ENCODE data around the gene PDCL2. TPM values are rescaled to one million over a fixed set of nuclear protein-coding genes. Genes with fewer than 3 reads are reported as not detected.
"Not testable (repeated sequence)": the region's sequence is repeated elsewhere in the genome, so short reads cannot be mapped to it uniquely, and the experiment has no call there.

Gene PDCL2
- total RNA-seq, 1 donor from 2014 or later = not detected

DNA sequence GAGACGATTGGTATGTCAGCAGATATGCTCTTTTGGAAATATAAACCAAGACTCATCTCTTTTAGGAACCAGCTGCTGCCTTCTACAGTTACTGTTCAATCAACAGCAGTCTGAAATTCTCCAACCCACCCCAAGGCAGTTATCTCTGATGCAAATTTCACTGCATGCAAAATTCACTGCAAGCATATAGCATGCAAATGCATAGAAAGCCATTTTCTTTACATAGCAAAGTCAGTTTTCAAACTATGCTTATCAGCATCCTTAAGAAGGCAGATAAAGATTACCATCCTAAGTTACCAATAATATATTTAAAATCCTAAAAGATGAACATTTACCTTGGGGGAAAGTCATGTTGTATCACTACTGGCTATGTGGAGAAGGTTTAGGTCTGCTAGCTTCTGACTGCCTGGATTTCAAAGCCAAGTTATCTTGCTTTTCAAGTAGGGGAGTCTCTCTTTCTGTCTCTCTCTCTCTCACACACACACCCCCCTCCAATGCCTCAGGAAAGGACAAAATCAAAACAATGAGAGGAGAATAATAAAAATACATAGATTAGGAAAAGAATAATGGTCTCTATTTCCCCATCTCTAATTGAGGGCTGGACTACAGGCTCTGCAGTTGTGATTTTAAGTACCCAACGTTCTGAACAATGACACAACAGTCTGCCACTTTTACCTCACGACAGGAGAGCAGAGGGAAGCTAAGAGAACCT lies 42.5 kb upstream of the PDCL2 start:
- no peak for TF ChIP-seq CTCF (IDR thresholded peaks at IDR 0.05; ENCODE audit: borderline replicate concordance)

DNA sequence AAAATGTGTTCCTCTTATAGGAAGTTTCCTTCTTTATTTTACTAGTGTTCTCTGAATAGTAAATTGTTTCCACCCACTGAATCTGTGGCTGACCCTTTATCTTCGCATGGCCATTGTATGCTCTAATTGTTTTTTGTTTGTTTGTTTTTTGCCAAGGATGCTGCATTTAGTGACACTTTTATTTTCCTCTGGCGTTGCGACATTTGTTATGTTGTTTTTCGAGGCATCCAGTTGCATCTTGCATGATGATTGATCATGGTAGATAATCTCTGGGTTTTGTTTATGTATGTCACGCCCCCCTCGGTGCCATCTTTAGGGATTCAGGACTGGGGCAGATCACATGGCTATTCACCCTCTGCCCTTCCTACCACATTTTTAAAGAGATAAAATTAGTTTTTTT lies 41.9 kb upstream of the PDCL2 start:
- intact Hi-C loops (cut with micrococcal nuclease) = no loop called here
- no peaks in the 10 kb centered on the region for H3K36me3 ChIP-seq
- H3K4me3 ChIP-seq = no peak overlapping the region
- no peak overlapping the region for H3K27ac ChIP-seq (replicated peaks)
- DNase-seq = no peak
- no peaks in the 10 kb centered on the region for H3K9me3 ChIP-seq (replicated peaks)
- peaks cover 97% of the 10 kb centered on the region for H3K27me3 ChIP-seq (ENCODE audit: low read depth)
- no peak for TF ChIP-seq CTCF (IDR thresholded peaks at IDR 0.05; ENCODE audit: borderline replicate concordance)
- peaks cover 24% of the 10 kb centered on the region for H3K4me1 ChIP-seq

More for the DNA sequence above, 42.5 kb upstream of the PDCL2 start:
- H3K36me3 ChIP-seq = no peaks in the 10 kb centered on the region
- no peak overlapping the region for H3K4me3 ChIP-seq
- intact Hi-C loops (cut with micrococcal nuclease) = no loop called here
- no peak overlapping the region for H3K27ac ChIP-seq (replicated peaks)
- H3K27me3 ChIP-seq (ENCODE audit: low read depth) = peaks cover 98% of the 10 kb centered on the region
- H3K9me3 ChIP-seq (replicated peaks) = no peaks in the 10 kb centered on the region
- H3K4me1 ChIP-seq = peaks cover 24% of the 10 kb centered on the region
- no peak for DNase-seq

GRCh38 chr4:55625835-55626234 lies 33.8 kb upstream of the PDCL2 start:
- no peak overlapping the region for H3K4me3 ChIP-seq
- no peak for TF ChIP-seq CTCF (IDR thresholded peaks at IDR 0.05; ENCODE audit: borderline replicate concordance)
- H3K27me3 ChIP-seq (ENCODE audit: low read depth) = peaks cover 22% of the 10 kb centered on the region
- no peak overlapping the region for H3K27ac ChIP-seq (replicated peaks)
- H3K36me3 ChIP-seq = no peaks in the 10 kb centered on the region
- intact Hi-C loops (cut with micrococcal nuclease) = no loop called here
- H3K9me3 ChIP-seq (replicated peaks) = no peaks in the 10 kb centered on the region
- no peak for DNase-seq
- no peaks in the 10 kb centered on the region for H3K4me1 ChIP-seq

- H3K27ac ChIP-seq (replicated peaks); intact Hi-C loops (cut with micrococcal nuclease); DNase-seq; H3K9me3 ChIP-seq (replicated peaks); H3K36me3 ChIP-seq; H3K27me3 ChIP-seq (ENCODE audit: low read depth); H3K4me1 ChIP-seq; H3K4me3 ChIP-seq: not testable (repeated sequence)
These were observed 32.0 kb upstream of the PDCL2 start for GRCh38 chr4:55624063-55624462.

DNA sequence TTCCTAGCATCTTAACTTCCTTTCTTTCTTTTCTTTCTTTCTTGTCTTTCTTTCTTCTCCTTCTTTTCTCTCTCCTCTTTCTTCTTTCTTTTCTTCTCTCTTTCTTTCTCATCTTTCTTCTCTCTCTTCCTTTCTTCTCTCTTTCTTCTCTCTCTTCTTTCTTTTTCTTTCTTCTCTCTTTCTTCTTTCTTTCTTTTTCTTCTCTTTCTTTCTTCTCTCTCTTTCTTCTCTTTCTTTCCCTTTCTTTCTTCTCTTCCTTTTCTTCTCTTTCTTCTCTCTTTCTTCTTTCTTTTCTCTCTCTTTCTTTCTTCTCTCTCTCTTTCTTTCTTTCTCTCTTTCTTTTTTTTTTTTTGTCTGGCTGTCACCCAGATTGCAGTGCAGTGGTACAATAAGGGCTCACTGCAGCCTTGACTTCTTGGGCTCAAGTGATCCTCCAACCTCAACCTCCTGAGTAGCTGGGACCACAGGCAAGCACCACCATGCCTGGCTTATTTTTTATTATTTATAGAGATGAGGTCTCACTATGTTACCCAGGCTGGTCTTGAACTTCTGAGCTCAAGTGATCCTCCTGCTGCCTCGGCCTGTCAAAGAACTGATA lies 26.6 kb upstream of the PDCL2 start:
- no peak for DNase-seq
- TF ChIP-seq CTCF (IDR thresholded peaks at IDR 0.05; ENCODE audit: borderline replicate concordance) = no peak
- Histone ChIP-seq H3K36me3 (no peaks in the 10 kb centered on the region), H3K27me3 (ENCODE audit: low read depth) (peaks cover 3% of the 10 kb centered on the region), H3K4me1 (no peaks in the 10 kb centered on the region), H3K9me3 (replicated peaks) (no peaks in the 10 kb centered on the region), H3K4me3 (no peak overlapping the region), H3K27ac (replicated peaks) (no peak overlapping the region)
- intact Hi-C loops (cut with micrococcal nuclease) = no loop called here

DNA sequence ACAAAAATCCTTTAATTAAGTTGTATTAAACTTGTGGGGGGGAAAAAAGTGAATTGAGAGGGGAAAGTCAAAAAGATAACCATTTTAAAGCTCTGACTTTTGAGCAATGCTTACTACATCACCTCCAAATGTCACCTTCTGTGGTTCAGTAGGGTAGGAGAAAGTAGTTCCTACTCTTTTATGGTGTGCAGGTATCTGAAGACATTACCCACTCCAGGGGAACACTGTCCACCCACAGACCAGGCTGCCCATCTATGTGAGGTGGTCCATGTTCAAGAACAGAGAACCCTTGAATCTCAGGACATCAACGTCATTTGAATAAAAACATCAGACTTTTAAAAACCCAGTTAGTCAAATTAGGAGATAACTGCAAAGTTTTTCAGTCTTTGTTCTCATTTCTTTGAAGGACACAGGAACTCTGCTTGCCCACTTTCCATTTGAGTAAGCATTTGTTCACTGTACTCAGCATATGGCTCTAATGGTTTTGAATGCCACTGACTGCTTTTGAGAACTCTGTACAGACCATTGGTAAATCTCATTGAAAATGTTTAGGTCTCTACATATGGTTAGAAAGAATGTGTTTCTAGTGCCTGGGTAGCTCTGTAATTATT lies 25.6 kb upstream of the PDCL2 start:
- intact Hi-C loops (cut with micrococcal nuclease) = no loop called here
- no peak for TF ChIP-seq CTCF (IDR thresholded peaks at IDR 0.05; ENCODE audit: borderline replicate concordance)
- H3K9me3 ChIP-seq (replicated peaks) = no peaks in the 10 kb centered on the region
- H3K27me3 ChIP-seq (ENCODE audit: low read depth) = peaks cover 3% of the 10 kb centered on the region
- no peaks in the 10 kb centered on the region for H3K36me3 ChIP-seq
- no peak overlapping the region for H3K27ac ChIP-seq (replicated peaks)
- no peak for DNase-seq
- no peak overlapping the region for H3K4me3 ChIP-seq
- H3K4me1 ChIP-seq = no peaks in the 10 kb centered on the region
